ENCODE data around the gene GLYR1.

DNA sequence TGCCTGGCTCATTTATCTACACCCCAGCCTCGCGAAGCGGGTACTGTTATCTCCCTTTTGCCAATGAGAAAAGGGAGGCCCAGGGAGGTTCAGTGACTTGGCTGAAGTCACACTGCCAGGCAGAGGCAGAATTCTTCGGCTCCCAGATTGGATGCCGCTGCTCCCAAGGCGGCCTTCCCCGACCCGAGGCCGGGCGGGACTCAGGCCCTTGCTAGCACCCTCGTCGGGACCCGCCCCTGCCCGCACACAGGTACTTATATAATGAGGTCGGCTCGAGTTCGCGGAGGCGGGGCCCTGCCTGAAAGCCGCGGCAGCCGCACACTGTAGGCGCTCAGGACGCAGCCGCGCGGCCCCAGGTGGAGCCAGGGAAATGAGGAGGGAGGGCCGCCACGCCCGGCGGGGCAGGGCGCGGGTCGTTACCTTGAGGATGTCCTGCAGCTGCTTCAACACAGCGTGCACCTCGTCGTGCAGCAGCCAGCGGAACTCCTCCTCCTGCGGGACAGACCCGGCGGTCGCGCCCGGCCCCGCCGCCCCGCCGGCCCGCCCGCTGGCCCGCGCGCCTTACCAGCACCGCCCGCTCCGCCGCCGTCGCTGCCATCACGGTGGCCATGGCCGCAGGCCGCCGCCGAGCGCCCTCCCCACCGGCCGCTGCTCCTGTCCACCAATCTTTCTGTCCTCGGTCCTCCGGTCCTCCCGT is 45.0 kb downstream of the GLYR1 start, which contains the start of gene ROGDI:
- TF ChIP-seq, protein P1, sequence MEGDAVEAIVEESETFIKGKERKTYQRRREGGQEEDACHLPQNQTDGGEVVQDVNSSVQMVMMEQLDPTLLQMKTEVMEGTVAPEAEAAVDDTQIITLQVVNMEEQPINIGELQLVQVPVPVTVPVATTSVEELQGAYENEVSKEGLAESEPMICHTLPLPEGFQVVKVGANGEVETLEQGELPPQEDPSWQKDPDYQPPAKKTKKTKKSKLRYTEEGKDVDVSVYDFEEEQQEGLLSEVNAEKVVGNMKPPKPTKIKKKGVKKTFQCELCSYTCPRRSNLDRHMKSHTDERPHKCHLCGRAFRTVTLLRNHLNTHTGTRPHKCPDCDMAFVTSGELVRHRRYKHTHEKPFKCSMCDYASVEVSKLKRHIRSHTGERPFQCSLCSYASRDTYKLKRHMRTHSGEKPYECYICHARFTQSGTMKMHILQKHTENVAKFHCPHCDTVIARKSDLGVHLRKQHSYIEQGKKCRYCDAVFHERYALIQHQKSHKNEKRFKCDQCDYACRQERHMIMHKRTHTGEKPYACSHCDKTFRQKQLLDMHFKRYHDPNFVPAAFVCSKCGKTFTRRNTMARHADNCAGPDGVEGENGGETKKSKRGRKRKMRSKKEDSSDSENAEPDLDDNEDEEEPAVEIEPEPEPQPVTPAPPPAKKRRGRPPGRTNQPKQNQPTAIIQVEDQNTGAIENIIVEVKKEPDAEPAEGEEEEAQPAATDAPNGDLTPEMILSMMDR (IDR thresholded peaks at IDR 0.05), result no peak
- TF ChIP-seq POLR2A (IDR thresholded peaks at IDR 0.05), result peak; percentile 80 to 86

Measured in Peyer's patch (tissue), 4 donors.